ENCODE results near the gene CADPS.

Gene CADPS

DNA sequence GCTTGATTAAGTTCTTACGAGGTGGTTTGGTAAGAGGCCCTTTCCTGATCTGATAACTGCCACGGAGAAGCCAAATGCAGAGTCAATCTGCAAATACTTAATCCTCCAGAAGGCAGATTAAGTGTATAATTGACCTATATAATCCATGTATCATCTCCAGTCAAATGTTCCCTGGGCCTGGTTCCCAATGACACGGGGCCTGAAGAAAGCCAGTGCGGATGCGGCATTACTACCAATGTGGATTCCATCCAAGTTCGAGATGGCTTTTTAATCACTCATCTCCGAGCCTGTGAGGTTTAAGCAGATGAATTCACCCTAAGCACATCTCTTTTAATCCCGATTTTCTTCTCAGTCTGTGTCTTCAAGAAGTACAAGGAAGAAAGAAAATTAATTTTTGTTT is 441.8 kb downstream of the CADPS start:
- no peak for DNase-seq (ENCODE audit: low read depth)

DNA sequence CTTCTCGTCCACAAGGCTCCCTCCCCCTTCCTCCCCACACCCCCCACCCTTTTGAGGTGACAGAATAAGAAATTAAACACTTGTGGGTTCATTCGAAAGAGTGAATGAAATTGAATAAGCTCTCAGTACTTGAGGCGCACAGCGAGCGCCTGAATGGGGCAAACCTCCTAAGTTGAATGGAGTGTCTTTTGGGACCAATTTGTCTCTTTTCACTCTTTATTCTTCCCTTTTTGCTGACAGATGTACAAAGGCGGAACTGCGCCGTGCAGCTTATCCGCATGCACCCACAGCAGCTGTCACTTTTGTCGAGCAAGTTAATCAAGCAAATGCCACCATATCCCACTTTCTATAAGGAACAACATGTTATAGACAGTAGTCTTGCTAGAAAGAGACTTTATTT is 454.0 kb downstream of the CADPS start:
- DNase-seq (ENCODE audit: low read depth): no peak

DNA sequence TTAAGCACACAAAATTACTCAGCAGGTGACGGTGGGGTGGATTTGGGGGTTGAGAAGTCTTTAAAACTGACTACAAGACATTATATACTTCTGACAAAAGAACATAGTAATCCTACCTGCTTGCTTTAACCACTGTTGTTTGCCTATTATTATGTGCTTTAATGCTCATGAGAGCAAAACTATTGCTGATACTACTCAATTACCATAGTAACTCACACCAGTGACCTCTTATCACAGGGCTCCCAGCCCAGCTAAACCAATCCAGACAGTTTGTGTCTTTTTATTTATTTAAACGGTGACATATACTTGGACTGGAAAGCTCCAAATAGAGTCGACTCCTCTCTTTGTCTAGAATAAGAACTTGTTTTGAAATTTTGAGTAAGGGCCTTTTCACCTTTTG is 459.1 kb downstream of the CADPS start:
- no peak for DNase-seq (ENCODE audit: low read depth)

DNA sequence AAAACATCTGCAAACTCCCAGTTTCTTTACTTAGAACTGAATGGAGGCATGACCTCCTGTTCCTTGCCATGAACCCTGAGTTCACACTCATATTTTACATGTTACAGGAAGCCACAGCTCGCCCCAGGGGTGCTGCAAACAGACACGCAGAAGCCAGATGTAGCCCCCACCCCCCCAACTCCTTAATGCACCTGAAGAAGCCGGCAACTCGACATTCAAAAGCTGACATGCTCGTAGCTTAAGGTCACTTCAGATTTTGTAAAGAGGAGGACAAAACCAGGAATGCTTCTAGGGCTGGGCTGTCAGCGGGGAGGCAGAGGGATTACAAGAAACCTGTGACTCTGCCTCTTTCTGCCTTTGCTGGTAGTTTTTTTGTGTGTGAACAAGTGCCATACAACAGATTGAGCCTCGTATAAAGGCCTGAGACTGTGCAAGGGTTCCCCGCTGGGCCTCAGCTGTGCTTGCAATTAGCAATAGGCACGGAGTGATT is 459.9 kb downstream of the CADPS start:
- no peak for DNase-seq (ENCODE audit: low read depth)

DNA sequence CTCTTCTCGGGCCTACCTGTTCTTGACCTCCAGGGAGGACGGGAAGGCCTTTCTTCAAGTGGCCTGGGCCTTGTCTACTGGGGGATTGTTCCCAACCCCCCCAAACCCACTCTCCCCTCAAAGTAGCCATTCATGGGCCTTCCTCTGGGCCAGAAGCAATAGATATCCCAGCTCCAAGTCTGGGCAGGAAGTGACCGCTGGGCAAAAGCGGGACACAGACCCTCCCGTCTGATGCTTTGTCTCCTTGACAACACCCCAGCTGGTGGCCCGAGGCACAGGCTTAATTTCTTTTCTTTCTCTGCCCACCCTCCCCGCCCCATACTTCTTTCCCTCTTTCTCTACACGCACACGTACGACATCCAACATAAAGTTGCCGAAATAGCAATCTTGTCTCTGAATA is 460.4 kb downstream of the CADPS start:
- DNase-seq (ENCODE audit: low read depth): no peak

DNA sequence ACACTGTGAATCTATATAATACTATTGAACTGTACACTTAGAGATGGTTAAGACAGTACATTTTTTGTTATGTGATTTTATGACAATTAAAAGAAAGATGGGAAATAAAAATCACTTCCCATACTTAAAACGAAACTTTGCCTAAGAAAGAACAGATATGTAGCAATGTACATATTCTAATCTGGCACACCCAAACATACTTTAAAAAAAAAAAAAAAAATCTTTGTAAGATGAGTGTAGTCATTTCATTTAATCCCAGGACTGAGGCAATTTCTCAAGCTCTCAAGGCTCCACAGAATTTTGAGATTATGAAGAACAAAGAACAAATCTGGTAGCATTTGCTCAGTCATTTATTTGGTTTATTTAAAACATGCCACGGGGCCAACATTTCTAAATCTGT is 461.5 kb downstream of the CADPS start:
- DNase-seq (ENCODE audit: low read depth): no peak

DNA sequence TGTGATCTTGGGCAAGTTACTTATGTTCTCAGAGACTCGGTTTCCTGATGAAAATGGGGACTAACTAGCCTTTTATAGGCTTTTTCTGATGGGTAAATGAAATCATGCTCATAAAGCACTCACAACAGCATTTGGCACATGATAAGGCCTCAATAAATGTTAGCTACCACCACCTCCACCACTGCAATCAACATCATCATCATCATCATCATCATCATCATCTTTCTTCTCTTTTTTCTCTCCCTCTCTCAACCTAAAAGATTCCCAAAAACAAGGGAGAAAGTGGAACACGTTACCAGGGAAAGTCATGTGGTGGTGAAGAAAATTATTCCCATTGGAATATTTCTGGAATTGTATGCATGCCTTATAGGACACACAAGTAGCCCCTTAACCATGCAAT is 468.3 kb downstream of the CADPS start:
- DNase-seq (ENCODE audit: low read depth): no peak

DNA sequence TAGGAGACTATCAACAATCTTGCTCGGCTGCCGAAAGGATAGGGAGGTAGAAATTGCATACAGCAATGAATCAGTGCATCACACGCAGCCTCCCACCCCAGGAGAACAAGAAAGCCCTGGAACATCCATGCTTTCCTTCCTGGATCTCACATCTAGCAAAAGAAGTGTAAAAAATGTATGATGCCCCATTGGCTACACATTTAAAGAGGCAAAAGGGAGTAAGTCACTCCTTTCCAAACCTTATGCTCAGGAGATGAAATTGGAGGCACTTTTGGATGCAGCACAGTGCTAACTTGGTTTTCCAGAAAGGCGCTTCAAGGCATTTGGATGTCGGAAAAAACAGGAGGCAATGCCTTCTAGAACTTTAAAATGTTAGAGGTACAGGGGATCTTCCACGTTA is 469.6 kb downstream of the CADPS start:
- no peak for DNase-seq (ENCODE audit: low read depth)

DNA sequence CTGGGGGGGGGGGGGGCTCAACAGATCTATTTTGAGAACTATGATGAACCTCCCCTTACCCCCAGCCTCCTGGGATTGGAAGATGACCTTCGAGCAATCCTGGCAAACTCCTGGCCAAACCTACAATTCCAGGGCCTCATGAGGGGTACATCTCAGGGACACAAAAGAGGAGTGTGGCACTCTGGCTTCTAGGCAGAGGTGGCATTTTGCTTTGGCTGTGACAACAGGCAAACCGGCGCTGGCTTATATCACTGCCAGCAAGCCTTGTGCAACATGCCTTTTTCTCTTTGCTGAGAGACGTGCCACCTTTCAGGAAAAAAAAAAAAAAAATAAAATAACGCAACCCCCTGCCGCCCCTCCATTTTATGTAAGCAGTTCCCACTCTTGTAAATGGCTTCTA is 470.1 kb downstream of the CADPS start:
- no peak for DNase-seq (ENCODE audit: low read depth)

DNA sequence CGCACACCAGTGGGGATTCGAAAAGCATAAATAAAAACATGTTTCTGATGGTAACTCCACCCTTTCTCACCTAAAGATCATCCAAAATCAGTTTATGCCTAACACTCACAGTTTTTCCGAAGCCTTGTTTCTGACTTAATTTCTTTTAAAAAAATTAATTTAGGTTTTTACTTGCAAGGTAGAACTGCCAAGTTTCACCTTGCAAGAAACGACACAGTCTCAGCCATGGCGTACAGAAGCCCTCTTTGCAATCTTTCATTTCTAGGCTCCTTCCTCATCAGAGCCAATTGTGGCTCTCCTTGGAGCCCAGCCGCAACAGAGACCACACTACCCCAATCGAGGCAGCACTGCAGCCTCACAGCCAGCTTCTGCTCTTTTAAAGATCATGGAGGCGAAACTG is 470.9 kb downstream of the CADPS start:
- DNase-seq (ENCODE audit: low read depth): no peak

DNA sequence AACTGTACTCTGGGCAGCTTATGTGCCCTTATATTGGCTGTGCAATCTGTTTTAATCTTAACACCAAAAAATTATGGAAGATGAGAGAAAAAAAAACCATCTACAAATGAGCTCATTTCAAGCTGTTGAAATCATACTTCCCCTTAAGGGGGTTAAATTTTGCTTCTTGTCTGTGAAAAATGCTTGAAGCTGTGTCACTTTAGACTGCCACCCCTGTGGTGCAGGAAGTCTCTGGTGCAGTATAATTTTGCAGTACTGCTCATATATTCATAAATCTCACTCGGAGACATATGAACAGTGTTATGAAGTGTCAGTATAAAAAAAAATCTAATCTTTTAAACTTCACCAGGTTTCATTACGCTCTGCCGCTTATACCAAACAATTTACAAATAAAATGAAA is 471.5 kb downstream of the CADPS start:
- DNase-seq (ENCODE audit: low read depth): no peak

DNA sequence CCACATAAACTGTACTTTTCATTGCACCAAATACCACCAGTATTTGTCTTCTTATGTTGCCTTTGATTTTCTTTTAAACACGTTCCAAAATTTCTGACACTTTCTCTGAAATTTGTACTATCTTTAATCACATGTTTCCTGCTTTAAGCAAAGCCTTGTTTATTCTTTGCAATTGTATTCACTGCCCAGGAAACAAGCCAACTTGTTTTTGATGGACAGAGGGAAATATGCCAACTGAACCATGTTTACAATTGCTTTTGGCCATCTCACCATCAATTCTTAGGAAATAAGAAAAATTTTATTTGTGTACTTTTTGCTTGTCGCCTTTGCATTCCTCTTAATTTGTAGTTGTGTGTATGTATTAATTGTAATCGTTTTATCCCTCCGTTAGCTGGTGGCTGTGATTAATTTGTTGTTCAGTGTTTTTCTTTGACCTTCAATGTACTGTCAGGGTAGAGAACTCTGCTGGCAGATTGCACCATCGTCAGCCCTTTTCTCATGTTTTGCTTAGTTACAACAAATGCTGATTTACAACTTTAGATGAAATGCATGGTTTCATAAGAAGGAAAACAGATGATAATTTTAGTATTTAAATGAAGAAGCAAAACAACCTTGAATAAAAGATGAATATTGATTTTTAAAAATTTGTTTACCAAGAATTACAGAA is 482.5 kb downstream of the CADPS start:
- DNase-seq (ENCODE audit: low read depth): no peak

DNA sequence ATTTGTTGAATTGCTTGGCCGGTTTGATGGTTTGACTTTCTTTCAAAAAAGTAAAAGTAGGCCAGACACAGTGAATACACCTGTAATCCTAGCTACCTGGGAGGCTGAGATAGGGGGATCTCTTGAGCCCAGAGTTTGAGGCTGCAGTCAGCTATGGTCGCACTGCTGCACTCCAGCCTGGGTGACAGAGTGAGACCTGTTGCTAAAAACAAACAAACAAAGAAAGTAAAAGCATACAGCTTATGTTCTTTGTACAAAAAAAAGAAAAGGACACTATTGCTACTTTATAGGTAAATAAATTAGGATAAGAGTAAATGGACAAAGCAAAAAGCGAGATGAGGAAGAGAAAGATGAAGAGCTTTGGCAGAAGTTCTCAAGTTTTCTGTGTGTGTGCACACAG is 488.0 kb downstream of the CADPS start:
- DNase-seq (ENCODE audit: low read depth): no peak

DNA sequence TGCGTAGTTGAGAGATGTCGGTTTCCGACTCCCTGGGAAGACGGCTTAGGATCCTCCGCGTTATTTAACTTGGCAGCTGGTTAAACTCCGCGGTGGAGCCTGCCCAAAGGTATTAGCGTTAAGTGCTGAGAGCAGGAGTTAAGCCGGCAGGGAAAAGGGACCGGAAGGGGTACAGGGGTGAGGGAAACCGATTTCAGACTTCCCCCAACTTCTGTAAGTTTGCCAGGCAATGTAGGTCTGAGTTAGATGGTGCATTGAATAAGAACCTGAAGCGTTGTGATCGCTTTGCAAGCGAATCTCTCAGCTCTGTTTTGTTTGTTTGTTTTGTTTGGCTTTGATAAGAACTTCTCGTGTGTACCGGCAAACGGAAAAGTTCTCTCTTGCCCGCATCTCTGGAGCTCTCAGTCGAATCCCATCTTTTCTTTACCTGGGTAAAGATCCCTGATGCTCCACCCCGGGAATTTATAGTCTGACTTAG is 495.9 kb downstream of the CADPS start:
- DNase-seq (ENCODE audit: low read depth): no peak

DNA sequence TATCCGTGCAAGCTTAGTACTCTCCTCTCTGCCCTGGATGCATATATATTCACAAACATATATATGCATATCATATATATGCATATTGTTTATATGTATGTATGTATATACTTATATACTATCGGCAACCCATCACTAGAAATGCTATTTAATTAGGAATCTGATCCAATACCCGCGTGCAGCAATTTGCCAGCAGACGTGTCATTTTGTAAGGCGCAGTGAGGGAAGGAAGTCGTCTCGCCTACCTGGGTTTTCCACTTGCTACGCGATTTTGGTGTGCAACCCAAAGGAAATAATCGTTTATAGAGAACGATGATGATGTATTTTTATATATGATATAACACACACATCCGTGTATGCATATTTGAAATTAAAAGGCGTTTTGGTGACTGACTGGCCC is 496.3 kb downstream of the CADPS start:
- DNase-seq (ENCODE audit: low read depth): no peak

DNA sequence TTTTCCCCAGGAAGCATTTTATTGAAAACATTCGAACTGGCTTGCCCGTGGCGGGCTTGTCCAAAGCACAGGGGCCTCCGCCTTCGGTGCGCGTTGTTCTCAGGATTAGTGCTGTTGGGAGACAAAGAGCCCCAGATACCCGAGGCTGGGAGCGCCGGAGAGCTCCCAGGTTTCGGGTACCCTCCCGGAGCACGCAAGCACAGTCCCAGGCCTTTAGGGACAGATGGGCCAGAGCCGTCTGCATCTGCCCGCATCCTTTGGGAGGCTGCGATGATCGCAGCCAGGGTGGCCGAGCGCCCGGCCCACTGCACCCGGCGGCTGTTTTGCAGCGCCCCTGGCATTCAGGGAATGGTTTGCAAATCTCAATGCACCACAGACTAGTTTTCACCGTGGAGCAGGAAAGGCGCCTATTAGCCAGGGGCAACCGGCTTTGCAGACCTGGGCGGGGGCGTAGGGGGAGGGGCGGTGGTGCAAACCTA is 496.9 kb downstream of the CADPS start:
- DNase-seq (ENCODE audit: low read depth): no peak

DNA sequence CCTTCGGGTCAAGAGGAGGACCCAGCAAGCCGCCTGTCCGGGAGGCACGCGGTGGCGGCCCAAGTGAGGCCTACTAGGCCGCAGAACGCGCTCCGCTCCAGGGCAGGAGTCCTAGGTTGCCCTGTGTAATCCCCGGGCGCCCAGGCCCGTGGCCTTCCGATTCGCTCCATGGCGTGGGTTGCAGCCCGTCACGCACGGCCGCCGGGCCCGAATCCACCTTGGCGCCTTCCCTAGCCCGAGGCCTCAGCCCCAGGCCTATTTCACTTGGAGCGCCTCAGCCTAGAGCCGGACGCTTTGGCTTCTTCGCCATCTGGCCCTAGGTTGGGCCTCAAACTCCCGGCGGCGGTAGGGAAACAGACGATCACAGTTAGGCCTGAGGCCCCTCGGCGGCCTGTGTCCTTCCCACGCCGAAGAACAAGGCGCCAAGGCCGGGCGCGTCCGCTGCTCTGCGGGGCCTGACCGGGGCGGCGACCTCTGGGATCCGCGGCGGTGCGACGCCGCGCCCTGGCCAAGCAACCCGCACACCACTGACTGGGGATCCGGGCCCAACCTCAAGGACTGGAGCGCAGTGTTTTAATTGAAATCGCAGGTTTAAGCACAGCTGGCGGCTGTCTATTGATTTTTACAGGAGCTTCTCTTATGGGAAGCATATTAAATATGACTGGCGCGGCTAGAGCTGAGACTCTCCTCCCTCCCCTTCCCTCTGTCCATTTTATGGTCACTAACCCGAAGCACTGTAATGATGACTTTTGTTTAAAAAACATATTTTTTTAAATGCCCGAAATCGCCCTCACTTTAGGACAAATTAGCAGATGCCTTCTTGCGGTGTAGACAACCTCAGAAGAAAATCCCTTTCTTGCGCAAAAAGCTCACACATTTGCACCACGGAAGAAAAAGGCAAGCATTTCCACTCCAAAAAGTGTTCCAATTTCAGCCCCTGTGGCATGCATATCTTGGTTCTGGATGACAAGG is 498.0 kb downstream of the CADPS start:
- DNase-seq (ENCODE audit: low read depth): no peak

DNA sequence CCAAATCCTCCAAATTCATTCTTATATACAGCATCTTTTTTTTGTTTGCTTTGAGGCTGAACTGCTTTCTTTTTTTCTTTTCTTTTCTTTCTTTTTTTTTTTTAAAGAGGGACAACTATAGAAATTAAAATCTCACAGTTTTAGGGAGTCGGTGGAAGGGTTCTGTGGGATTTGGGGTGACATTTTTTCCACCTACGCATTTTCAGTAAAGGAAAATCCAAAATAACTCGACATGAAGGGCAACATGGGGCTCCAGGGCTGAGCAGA is 498.8 kb downstream of the CADPS start:
- DNase-seq (ENCODE audit: low read depth): no peak

DNA sequence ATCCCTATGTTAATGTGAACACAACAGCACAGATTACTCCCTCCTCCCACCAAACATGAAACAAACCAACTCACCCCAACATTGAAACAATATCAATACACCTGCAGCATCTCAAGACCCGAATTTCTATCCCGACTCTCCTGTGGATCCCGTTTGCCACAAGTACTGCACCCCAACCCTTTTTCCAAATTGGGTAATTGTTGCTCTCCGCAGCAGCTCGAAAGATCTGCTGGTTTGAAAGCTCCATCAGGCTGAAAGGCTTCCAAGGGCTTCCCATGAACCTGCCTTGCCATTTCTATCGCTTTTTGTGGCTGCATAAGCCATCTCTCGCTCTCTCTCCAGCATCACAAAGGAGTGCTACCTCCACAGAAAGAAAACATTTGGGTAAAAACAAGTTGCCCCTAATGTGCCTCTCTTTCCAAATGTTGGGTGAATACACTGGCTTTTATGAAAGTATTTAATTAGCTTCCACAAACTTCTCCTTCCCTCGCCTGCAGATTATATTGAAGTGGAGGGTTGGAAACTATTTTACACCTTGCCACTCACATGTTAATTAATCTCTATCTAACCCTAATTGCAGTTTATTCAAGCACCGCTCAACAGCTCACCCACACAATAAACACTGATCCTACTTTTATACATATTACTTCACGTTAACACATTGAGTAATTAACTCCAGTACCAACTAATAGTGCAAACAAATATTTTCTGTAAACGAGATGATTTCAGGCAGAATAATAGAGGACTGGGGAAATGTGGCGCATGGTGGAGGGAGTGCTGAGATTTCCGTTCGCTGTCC is 499.4 kb downstream of the CADPS start:
- no peak for DNase-seq (ENCODE audit: low read depth)

DNA sequence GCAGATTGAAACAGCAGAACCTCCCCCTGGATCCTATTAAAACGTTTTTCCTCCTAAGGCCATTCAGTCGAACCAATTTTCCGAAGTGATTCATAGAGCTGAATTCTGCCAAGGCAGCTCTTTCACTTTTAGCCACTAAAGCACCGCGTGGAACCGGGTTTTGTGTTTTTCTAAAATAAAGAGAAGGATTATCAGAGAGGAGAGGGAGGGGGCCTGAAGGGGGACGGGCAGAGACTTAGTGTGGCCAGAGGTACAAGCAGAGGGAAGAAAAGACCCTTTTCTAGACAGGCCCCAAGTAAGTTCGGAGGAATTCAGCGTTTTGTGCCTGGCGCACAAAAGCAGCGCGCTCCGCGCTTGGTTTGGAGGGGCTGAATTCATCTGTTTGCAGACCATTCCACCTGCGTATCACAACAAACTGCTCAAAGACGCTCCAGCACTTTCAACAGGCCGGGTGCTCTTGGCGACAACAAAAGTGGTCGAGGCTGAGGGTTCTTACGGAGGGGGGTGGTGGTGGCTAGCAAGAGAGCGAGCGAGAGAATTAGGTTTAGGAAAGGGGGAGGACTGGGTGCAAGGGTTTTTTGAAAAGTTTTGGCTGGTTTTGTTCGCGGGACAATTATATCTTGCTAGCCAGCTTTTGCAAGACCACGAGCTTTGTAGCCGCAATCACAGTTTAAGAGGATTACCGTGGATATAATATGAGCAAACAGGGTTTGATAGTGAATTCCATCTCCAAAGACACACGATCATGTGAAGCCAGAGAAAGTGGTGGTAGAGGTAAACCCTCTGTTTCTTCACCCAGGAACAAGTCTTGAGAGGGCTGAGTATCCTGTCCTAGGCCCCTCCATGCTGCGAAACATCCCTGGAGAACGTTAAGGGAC is 500.6 kb downstream of the CADPS start:
- no peak for DNase-seq (ENCODE audit: low read depth)

DNA sequence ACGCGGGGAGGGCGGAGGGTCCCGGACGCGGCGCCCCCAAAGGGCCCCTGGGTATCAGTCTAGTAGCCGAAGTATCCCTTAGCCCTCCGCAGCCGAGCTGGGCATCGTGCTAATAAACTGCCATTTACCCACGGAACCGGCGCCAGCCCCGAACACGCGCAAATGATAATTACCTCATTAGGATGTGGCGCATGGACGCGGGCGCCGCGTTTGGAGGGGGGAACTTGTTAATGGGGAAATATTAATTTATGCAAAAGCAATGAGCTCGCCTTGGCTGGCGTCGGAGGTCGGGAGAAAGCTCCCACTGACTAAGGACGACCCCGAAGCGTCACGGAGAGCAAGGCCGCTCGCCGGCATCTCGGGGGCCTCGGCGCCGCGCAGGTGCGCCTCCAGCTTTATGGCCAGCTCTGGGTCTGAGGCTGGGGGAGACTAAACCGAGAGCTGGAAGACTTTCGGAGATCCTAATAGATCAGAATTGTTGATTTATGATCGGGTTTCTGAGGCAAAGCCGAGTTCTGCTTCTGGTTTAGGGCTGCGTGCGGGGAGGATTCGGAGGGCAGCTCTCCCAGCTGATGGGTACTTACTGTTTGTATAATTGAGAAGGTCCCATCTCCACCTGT is 501.4 kb downstream of the CADPS start:
- no peak for DNase-seq (ENCODE audit: low read depth)
